Naive B cell (primary cell): ENCODE measurements around the gene FAM219A. TPM values are rescaled to one million over a fixed set of nuclear protein-coding genes. Genes with fewer than 3 reads are reported as not detected.
"Not testable (repeated sequence)": the region's sequence is repeated elsewhere in the genome, so short reads cannot be mapped to it uniquely, and the experiment has no call there.

ENCODE experiments used
- ATAC-seq, 2 donors: fragments of 150-1000 bp; cut with Tn5 transposase; 2 replicates each; pipeline ENCODE4 v1.10.0; 2021; ENCODE audit warnings: low read depth in 2 of 2, mild to moderate bottlenecking in 2 of 2, moderate library complexity in 2 of 2
- DNase-seq: peaks from one replicate; pipeline ENCODE4 v3.0.0; 2022
- H3K27ac Mint-ChIP-seq, 6 donors: one replicate each; pipeline ENCODE4 v1.8.0; 2020 to 2022; ENCODE audit warnings: mild to moderate bottlenecking in 6 of 6, mixed read lengths in 6 of 6, moderate library complexity in 5 of 6, inconsistent platforms in 2 of 6
- H3K27me3 Mint-ChIP-seq, 3 donors: one replicate each; pipeline ENCODE4 v1.8.0; 2021 to 2022; ENCODE audit warnings: mixed read lengths in 3 of 3, mild to moderate bottlenecking in 1 of 3
- H3K36me3 Mint-ChIP-seq, 2 donors: one replicate each; pipeline ENCODE4 v1.8.0; 2020 to 2022; ENCODE audit warnings: mixed read lengths in 2 of 2, inconsistent platforms in 1 of 2, mild to moderate bottlenecking in 1 of 2
- H3K4me1 Mint-ChIP-seq, 3 donors: one replicate each; pipeline ENCODE4 v1.8.0; 2020 to 2022; ENCODE audit warnings: mixed read lengths in 3 of 3, inconsistent platforms in 1 of 3, mild to moderate bottlenecking in 1 of 3, moderate library complexity in 1 of 3
- H3K4me3 Mint-ChIP-seq, 8 donors: one replicate each; pipeline ENCODE4 v1.8.0; 2020 to 2022; ENCODE audit warnings: mild to moderate bottlenecking in 8 of 8, mixed read lengths in 8 of 8, moderate library complexity in 8 of 8, inconsistent platforms in 2 of 8
- H3K9me3 Mint-ChIP-seq, 7 donors: one replicate each; pipeline ENCODE4 v1.8.0; 2020 to 2022; ENCODE audit warnings: mixed read lengths in 7 of 7, mild to moderate bottlenecking in 5 of 7, inconsistent platforms in 2 of 7, moderate library complexity in 1 of 7
- polyA plus RNA-seq, 6 donors: library from polyadenylated mRNA; unstranded; fragments of 300-500 nt; fragmentation: Illumina TruSeq; gene quantifications; one replicate each; pipeline ENCODE4 v1.2.3, GENCODE V29; 2021; ENCODE audit warnings: low read depth in 6 of 6

The FAM219A gene
- polyA plus RNA-seq, 6 donors from 2014 or later = 0.80 to 1.5 (median 1.1) TPM

- DNase-seq, H3K27me3 Mint-ChIP-seq, ATAC-seq, H3K4me1 Mint-ChIP-seq, H3K27ac Mint-ChIP-seq, H3K4me3 Mint-ChIP-seq: not testable (repeated sequence)
- H3K9me3 Mint-ChIP-seq = peaks cover 5 to 29% (median 10%) of the 10 kb centered on the region in 7 donors
- peaks cover 20 to 21% of the 10 kb centered on the region in 2 donors for H3K36me3 Mint-ChIP-seq
These were observed 105.4 kb downstream of the FAM219A start for GRCh38 chr9:34352957-34353356.

- DNase-seq, H3K27ac Mint-ChIP-seq: not testable (repeated sequence)
- H3K9me3 Mint-ChIP-seq = peaks cover 0 to 21% (median 10%) of the 10 kb centered on the region in 7 donors
These were observed 106.2 kb downstream of the FAM219A start for GRCh38 chr9:34352122-34352652.

GRCh38 chr9:34349324-34349723, 109.0 kb downstream of the FAM219A start:
- Mint-ChIP-seq H3K4me1 (peaks cover 0 to 3% (median 0%) of the 10 kb centered on the region in 3 donors), H3K27ac (no peak overlapping the region), H3K9me3 (peaks cover 0 to under 1% (median 0%) of the 10 kb centered on the region in 7 donors)

More at GRCh38 chr9:34352122-34352652, 106.2 kb downstream of the FAM219A start:
- ATAC-seq, H3K4me1 Mint-ChIP-seq, H3K4me3 Mint-ChIP-seq, H3K27me3 Mint-ChIP-seq: not testable (repeated sequence)
- peaks cover 13 to 17% of the 10 kb centered on the region in 2 donors for H3K36me3 Mint-ChIP-seq

More at GRCh38 chr9:34349324-34349723, 109.0 kb downstream of the FAM219A start:
- Mint-ChIP-seq H3K4me3 (no peak overlapping the region), H3K27me3 (no peaks in the 10 kb centered on the region), H3K36me3 (peaks cover 7 to 11% of the 10 kb centered on the region in 2 donors)
- no peak for ATAC-seq
- no peak for DNase-seq

Other genes with a start within 250 kb of the FAM219A start
- under 1 TPM in 5 of 6 donors, not detected in 1; 0.07 to 0.21 (median 0.12) TPM for gene KIF24, start 129.3 kb downstream of the FAM219A start, polyA plus RNA-seq
- gene NUDT2, start 129.0 kb downstream of the FAM219A start, polyA plus RNA-seq = 10 to 100 TPM in 5 of 6 donors, 1 to 10 TPM in 1; 8.6 to 37.0 (median 20.0) TPM
- under 1 TPM in 2 of 6 donors, not detected in 4; 0.08 to 0.25 TPM for gene MYORG, start 81.7 kb downstream of the FAM219A start, polyA plus RNA-seq
- gene DNAI1, start 235 bp upstream of the FAM219A start, polyA plus RNA-seq = not detected
- gene ENHO, start 64.4 kb upstream of the FAM219A start, polyA plus RNA-seq = not detected
- not detected for gene CNTFR, start 131.2 kb upstream of the FAM219A start, polyA plus RNA-seq
- gene RPP25L, start 153.5 kb upstream of the FAM219A start, polyA plus RNA-seq = 10 to 100 TPM; 25.1 to 50.6 (median 43.7) TPM
- 100 to 1,000 TPM in 3 of 6 donors, 10 to 100 TPM in 3; 83.5 to 118 (median 103) TPM for gene DCTN3, start 161.9 kb upstream of the FAM219A start, polyA plus RNA-seq
- gene ARID3C, start 170.5 kb upstream of the FAM219A start, polyA plus RNA-seq = not detected
- gene SIGMAR1, start 179.2 kb upstream of the FAM219A start, polyA plus RNA-seq = 10 to 100 TPM; 40.1 to 75.8 (median 47.0) TPM
- 10 to 100 TPM; 29.1 to 51.1 (median 36.3) TPM for gene GALT, start 188.1 kb upstream of the FAM219A start, polyA plus RNA-seq
- 1 to 10 TPM; 2.0 to 7.4 (median 3.0) TPM for gene IL11RA, start 193.6 kb upstream of the FAM219A start, polyA plus RNA-seq
- gene CCL27, start 204.1 kb upstream of the FAM219A start, polyA plus RNA-seq = not detected
- gene CCL19, start 232.7 kb upstream of the FAM219A start, polyA plus RNA-seq = not detected